SIG-M5 treated with dmso at 0.1 percent for 504 hours (cell line): ENCODE data around the gene ATP5ME.
"Not testable (repeated sequence)": the region's sequence is repeated elsewhere in the genome, so short reads cannot be mapped to it uniquely, and the experiment has no call there.

Source experiments
- DNase-seq: peaks from one replicate; lab custom pipeline; 2025; ENCODE audit not compliant: unreplicated experiment; lab: John Stamatoyannopoulos, UW

The ATP5ME gene

GRCh38 chr4:705278-706082, 31.4 kb upstream of the ATP5ME start, which contains the start of gene PCGF3:
TSS of gene PCGF3 (plus strand) at chr4:705832. CDS start at chr4:733681, 27,849 bp downstream.
- peak; percentile 86 for DNase-seq

- DNase-seq, result no peak
Measured at GRCh38 chr4:704971-705277, 30.8 kb upstream of the ATP5ME start.

DNA sequence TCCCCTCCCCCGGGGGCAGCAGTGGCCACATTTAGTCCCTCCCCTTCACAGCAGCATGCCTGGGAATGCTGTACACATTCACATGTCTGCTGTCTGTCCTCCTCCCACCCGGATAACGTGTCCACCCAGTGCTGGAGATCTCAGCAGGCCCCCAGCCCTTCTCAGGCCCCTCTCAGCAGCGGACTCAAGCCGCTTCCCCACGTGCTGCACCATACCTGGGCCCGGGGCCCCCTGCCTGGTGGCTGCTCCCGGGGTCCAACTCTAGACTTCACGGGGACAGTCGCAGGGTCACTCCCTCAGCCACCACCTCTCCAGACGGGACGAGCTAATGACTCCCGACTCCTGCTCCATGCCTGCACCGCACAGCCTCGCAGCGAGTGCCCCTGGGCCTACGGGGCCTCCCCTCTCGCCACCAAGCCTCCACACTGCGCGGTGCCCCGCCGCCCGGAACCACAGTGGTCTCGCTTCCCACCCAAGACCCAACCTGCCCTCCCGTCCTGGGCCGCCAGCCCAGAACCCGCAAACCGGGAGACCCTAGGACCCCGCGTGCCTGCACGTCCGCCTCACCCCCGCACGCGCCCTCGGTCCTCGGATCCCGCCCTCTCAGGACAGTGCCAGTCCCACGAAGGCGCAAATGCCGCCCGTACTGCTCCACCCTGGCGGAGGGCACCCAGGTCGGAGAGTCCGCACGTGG, 30.3 kb upstream of the ATP5ME start:
- no peak for DNase-seq

DNA sequence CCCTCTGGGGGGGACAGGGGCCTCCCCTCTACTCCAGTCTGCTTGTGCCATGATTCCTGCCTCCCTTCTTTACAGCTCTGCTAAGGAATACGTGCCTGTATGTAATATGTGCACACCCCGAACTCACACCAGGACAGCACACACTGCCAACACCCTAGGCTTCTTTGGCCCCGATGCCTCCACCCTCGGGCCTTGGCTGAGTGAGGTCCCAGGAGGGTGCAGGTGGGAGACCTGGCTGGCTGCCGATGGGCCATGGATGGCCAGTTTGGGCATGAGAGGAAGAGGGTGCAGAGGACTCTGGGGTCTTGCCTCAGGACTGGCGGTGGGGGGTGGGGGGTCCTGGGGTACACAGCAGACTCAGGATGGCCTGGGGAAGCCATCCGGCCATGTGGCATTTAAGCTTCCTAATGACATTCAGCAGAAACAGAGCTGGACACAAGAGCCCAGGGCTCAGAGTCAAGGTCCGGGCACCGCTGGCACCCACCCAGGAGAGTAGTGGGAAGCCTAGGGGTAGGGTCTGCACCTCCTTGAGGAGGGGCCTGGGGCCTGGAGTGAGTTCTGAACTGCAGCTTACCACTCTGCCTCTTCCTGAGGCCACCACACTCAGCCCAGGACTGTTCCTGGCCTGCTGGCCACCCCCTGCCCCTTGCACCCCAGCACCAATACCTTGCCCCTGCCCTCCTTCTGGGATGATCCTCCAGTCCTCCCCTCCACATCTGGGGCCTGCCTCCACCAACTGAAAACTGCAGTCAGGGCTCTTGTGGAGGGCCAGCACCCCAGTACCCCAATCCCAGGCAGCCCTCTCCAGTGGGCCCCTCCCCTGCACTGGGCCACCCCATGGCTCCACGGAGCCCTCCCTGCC, 29.5 kb upstream of the ATP5ME start:
- no peak for DNase-seq

GRCh38 chr4:702618-703048, 28.6 kb upstream of the ATP5ME start:
- DNase-seq, result no peak

DNA sequence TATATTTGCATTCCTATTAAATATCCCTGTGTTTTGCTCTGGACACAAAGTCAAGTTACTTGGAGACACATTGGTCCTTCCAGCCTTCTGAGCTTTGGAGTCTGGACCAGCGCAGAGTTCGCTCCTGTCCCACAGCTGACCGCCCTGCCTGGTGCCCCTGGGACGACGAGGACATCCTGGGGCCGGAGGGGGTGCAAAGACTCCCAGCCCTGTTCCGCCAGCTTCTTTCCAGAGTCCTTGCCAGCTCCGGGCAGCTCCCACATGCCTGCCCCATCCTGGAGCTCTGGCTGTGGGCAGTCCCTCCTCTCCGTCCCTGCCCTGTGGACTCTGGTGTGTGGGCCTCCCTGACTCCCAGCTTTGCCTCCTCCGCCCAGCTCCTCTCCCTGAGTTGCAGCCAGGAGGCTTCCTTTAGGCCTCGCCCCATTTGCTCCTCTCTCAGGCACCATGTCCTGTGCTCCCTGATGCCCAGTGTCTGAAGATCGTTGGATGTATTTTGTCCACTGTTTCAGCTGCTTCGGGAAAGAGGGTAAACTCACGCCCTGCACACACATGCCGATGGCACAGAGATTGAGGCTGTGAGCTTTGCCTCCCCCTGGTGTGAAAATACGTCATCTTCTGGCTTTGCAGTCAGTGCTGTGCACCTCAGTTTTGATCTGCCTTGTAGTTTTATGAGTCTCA, 26.6 kb upstream of the ATP5ME start:
- no peak for DNase-seq

DNA sequence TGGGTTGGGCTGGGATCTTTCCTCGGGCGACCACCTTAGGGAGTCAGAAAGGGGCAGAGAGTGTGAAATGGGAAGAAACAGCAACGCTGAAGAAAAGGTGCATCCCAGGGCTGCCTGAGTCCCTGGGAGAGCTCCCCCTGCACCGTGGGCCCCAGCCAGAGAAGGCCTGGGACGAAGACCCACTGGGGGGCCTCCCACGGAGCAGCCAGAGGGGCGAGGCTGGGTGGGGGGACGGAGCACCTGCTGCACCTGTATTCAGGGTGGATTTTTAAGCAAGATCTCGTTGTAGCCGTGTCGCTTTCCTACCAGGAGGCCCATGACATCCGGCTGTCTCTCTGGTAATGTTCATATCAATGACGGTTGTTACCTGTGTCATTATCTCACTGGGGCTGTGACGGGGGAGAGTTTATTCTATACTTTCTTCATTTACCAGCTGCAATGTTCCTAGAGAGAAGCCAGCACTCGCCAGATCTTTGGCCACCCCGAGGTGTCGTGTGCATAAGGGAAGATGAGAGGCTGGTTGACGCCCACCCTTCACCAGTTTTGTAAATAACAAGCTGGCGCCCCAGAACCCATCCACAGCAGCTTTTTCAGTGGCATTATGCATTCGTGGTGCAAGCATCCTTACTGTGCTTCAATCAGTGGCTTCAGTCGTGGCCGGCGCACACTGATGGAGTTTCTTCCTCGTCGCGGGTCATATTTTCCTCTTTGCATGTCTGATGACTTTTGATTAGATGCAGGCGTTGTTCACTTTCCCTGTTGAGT, 25.9 kb upstream of the ATP5ME start:
- no peak for DNase-seq

- not testable (repeated sequence) for DNase-seq
Measured at GRCh38 chr4:694341-694940, 20.4 kb upstream of the ATP5ME start.

GRCh38 chr4:692771-693554, 18.9 kb upstream of the ATP5ME start:
- DNase-seq, result no peak

- no peak for DNase-seq
Measured at GRCh38 chr4:689723-690122, 15.6 kb upstream of the ATP5ME start.

- DNase-seq, result no peak
Measured at GRCh38 chr4:688854-689681, 15.0 kb upstream of the ATP5ME start, which contains the start of gene SLC49A3. TSS of gene SLC49A3 (minus strand) at chr4:689151. CDS start at chr4:689127, 24 bp downstream.

DNA sequence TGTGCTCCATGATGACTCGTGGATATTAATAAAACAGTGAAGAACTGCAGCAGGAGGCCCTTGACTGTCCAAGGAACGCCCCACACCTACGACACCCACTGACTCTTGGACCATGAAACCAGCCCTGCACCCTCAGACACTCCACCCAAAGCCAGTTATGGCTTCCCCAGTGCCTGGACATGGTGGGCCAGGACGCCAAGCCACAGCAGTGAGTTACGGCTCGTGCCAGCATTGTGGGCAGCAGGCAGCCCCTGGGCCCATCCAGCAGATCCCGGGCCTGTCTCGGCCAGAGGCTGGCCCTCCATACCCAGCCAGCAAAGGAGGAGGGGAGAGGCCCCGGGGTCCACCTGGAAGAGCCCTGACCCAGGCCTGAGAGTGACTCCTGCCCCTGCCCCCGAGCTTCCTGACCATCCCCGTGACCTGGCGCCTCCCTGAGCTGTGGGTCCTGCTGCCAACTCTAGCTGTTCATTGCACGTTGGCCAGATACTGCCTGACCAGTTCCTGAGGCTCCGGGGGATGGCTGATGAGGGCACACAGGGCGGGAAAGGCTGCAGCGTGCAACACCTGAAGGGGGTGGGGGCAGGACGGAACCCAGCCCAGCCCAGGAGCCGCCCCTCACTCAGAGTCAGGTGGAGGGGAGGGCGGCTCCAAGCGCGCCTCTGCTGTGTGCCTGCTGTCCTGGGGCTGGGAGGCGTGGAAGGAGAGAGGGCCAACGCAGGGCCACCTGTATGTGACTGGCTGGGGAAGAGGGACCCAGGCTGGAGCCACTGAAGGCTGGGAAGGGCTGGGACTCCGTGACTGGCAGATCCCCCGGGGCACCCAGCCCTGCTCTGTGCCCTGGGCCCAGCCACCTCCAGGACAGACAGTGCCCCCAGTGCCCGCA, 14.1 kb upstream of the ATP5ME start:
- DNase-seq, result no peak

- DNase-seq, result peak; percentile 61
Measured at GRCh38 chr4:687048-687970, 13.2 kb upstream of the ATP5ME start.

GRCh38 chr4:686413-687040, 12.5 kb upstream of the ATP5ME start:
- DNase-seq, result no peak

DNA sequence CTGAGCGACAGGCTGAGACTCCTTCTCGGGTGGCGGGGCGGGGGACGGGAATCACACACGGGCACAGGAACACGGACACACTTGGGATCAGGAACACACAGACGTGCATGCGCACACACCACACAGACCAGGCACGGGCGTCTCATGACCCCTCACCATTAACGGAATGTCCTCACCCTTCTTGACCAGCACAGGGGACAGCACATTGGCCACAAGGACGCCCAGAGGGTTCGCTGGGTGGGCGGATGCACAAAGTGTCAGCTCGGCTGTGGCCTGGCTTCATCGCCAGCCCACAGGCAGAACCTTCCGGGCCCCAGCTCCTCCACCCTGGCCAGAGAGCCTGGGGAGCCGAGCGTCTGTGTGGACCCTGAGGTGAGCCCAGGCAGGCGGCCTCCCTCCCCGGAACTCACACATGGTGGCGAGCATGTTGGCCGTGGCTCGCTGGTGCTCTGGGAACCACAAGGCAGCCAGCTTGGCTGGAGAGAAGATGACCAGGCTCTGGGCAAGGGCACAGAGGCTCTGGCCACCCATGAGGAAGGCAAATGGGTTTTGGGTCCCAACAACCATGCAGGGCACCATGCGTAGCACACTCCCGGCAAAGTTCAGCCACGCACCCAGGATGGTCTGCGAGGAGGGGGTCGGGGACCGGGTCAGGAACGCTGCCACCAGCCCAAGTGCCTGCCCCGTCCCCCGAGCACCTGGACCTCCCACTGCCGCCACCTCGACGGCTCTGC, 11.8 kb upstream of the ATP5ME start:
- DNase-seq, result no peak
